ENCODE measurements around the gene TLCD3B.

DNA sequence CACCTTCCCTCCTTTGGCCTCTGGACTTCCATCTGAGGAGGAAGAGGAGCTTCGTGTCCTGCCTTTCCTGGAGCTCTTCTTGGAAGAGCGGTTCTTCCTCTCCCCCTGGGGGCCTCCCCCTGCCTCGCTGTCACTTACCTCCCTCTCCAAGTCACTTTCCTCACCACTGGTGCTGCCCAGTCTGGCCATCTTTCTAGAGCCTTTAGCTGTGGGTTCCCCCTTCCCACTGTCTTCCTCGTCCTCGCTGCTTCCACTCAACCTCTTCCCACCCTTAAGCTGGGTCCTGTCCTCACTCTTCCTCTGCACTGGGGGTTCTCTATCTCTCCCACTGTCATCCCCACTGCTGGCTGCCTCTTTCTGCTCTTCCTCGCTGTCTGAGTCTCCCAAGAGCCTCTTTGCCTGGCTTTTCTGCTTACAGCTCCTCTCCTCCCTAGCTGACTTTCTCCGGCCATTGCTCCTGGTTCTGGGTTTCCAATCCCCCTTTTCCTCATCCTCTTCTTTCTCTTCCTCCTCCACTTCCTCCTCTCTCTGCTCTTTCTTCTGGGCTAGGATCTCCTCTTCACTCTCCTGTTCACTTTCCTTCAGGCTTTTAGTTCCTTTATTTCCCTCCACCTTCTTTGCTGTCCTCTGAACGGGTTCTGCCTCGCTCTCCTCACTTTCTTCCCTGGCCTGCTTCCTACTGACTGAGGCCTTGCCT lies 37.0 kb downstream of the TLCD3B start:
- TF ChIP-seq EZH2 (IDR thresholded peaks at IDR 0.05; ENCODE audit: insufficient read depth, poor library complexity, severe bottlenecking), result no peak
- no peak for TF ChIP-seq EZH2phosphoT487 (IDR thresholded peaks at IDR 0.05; ENCODE audit: insufficient read depth, low read depth)

Measured in GM23248 (cell line).